Measurements from ENCODE around the gene MYMK. TPM values are rescaled to one million over a fixed set of nuclear protein-coding genes. Genes with fewer than 3 reads are reported as not detected.
A peak's percentile ranks its signal among the peaks of the same experiment; 100 is the strongest.

The MYMK gene
- total RNA-seq, 4 donors from 2014 or later = not detected

GRCh38 chr9:133499132-133499891 lies 25.4 kb downstream of the MYMK start:
- TF ChIP-seq, protein P1, sequence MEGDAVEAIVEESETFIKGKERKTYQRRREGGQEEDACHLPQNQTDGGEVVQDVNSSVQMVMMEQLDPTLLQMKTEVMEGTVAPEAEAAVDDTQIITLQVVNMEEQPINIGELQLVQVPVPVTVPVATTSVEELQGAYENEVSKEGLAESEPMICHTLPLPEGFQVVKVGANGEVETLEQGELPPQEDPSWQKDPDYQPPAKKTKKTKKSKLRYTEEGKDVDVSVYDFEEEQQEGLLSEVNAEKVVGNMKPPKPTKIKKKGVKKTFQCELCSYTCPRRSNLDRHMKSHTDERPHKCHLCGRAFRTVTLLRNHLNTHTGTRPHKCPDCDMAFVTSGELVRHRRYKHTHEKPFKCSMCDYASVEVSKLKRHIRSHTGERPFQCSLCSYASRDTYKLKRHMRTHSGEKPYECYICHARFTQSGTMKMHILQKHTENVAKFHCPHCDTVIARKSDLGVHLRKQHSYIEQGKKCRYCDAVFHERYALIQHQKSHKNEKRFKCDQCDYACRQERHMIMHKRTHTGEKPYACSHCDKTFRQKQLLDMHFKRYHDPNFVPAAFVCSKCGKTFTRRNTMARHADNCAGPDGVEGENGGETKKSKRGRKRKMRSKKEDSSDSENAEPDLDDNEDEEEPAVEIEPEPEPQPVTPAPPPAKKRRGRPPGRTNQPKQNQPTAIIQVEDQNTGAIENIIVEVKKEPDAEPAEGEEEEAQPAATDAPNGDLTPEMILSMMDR (IDR thresholded peaks at IDR 0.05) = no peak
- TF ChIP-seq POLR2A (IDR thresholded peaks at IDR 0.05) = no peak
- no peaks in the 10 kb centered on the region for H3K36me3 ChIP-seq
- WGBS, 2 donors = 73 to 90% methylated on average over 2 to 3 of the region's 19 CpGs
- intact Hi-C loops (cut with DNase I) = no loop called here
- no peak for DNase-seq
- H3K27me3 ChIP-seq = peaks cover 0 to 38% (median 0%) of the 10 kb centered on the region in 4 donors
- peak overlapping the region in 2 of 4 donors; percentile 34 to 46 for H3K27ac ChIP-seq
- H3K4me1 ChIP-seq = no peaks in the 10 kb centered on the region
- H3K9me3 ChIP-seq = peaks cover 0 to 22% (median 14%) of the 10 kb centered on the region in 3 donors
- H3K4me3 ChIP-seq = no peak overlapping the region

DNA sequence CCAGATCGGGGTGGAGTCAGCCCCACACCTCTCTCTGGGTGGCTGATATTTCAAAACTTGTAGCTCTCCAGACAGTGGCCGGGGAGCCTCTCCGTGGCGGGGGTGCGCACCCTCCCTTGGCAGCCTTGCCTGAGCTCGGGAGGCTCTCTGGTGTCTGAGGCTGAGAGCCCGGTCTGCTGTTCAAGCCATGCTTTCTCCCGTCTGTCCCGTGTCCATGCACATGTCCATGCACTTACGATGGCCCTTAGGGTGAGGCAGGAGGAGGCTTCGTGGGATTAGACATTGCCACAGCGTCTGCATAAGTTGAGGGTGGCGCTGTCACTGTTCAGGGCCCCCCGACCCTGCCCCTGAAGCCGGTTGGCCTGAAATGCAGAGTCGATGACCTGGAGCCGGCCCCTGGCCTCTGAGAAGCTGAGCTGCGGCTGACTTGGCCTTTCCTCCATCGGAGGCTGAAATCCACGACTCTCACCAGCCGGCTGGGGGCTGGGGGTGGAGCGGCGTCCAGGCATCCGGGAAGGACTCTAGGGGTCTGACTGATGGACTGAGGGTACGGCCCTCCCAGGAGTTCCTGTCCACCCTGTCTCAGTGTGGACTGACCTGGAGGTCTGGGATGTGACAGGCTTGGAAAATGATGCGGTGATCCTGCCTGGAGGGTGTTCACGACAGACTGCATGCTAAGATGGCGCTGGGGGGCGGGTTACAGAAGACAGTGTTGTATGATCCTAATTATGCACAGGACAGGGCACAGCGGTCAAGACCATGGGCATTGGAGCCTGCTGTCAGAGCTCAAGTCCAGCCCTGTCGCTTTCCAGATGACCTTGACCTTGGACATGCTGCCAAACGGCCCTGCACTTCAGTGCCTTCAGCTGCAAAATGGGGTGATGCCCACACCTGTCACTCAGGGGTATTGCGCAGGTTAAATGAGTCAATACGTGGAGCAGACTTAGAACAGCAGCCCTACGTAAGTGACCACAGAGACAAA lies 27.6 kb downstream of the MYMK start:
- Histone ChIP-seq H3K4me1 (peaks cover 0 to 12% (median 10%) of the 10 kb centered on the region in 3 donors), H3K36me3 (no peaks in the 10 kb centered on the region), H3K9me3 (peaks cover 0 to 12% (median 7%) of the 10 kb centered on the region in 3 donors), H3K27ac (no peak overlapping the region), H3K4me3 (no peak overlapping the region), H3K27me3 (peaks cover 0 to 36% (median 0%) of the 10 kb centered on the region in 4 donors)
- intact Hi-C loops (cut with DNase I) = no loop called here
- no peak for DNase-seq
- WGBS, 2 donors = 75 to 91% methylated on average over 3 to 4 of the region's 35 CpGs
- no peak for TF ChIP-seq POLR2A (IDR thresholded peaks at IDR 0.05)
- TF ChIP-seq, protein P1 (IDR thresholded peaks at IDR 0.05) = no peak

GRCh38 chr9:133495327-133496293 lies 29.1 kb downstream of the MYMK start:
- peaks cover 0 to 42% (median 0%) of the 10 kb centered on the region in 4 donors for H3K27me3 ChIP-seq
- no peaks in the 10 kb centered on the region for H3K36me3 ChIP-seq
- DNase-seq = no peak
- intact Hi-C loops (cut with DNase I) = no loop called here
- 85 to 89% methylated on average over 14 to 17 of the region's 24 CpGs for WGBS, 2 donors
- H3K27ac ChIP-seq = no peak overlapping the region
- H3K9me3 ChIP-seq = no peaks in the 10 kb centered on the region
- no peak for TF ChIP-seq POLR2A (IDR thresholded peaks at IDR 0.05)
- TF ChIP-seq, protein P1 (IDR thresholded peaks at IDR 0.05) = no peak
- peaks cover 7 to 20% (median 20%) of the 10 kb centered on the region in 3 donors for H3K4me1 ChIP-seq
- H3K4me3 ChIP-seq = no peak overlapping the region

GRCh38 chr9:133494636-133495326 lies 30.0 kb downstream of the MYMK start:
- no peaks in the 10 kb centered on the region for H3K36me3 ChIP-seq
- H3K4me3 ChIP-seq = no peak overlapping the region
- WGBS, 2 donors = 90 to 100% methylated on average over 1 to 4 of the region's 24 CpGs
- intact Hi-C loops (cut with DNase I) = no loop called here
- peaks cover 7 to 20% (median 20%) of the 10 kb centered on the region in 3 donors for H3K4me1 ChIP-seq
- H3K27me3 ChIP-seq = peaks cover 0 to 49% (median 0%) of the 10 kb centered on the region in 4 donors
- DNase-seq = no peak
- no peak overlapping the region for H3K27ac ChIP-seq
- no peak for TF ChIP-seq POLR2A (IDR thresholded peaks at IDR 0.05)
- TF ChIP-seq, protein P1 (IDR thresholded peaks at IDR 0.05) = no peak
- H3K9me3 ChIP-seq = no peaks in the 10 kb centered on the region

All from esophagus squamous epithelium (tissue), 5 donors.